ENCODE data around the gene GNG8. TPM values are rescaled to one million over a fixed set of nuclear protein-coding genes. Genes with fewer than 3 reads are reported as not detected.

GNG8 gene
- total and polyA plus RNA-seq, 2 donors (not counting 1 experiment from before 2014, with no cell fraction given), result not detected

DNA sequence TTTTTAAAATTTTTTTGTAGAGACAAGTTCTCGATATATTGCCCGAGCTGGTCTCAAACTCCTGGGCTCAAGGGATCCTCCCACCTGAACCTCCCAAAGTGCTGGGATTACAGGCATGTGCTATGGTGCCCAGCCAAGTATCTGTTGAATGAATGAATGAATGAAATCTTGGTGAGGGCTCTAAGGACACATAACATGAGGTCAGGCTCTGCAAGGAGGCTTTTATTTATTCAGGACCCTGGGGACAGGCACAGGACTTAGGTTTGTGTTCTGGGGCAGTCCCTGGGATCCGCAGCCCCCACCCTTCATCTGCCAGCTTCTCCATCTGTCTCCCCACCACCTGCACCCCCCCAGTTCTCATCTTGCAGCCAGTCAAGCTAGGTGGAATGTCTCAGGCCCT, 15.7 kb downstream of the GNG8 start:
- peaks cover 30% of the 10 kb centered on the region for H3K79me2 ChIP-seq (ENCODE audit: control insufficient read depth, insufficient read depth, low read length)
- no peaks in the 10 kb centered on the region for H3K27me3 ChIP-seq (ENCODE audit: control insufficient read depth, insufficient read depth, low read length)
- no peak overlapping the region for H3K9ac ChIP-seq (ENCODE audit: insufficient read depth, low read length)
- no peak overlapping the region for H3K27ac ChIP-seq (ENCODE audit: insufficient read depth, low read length)
- DNase-seq (ENCODE audit: low read depth in 2 of 2), result no peak
- peak overlapping the region in 1 of 4 experiments; percentile 7 for H3K4me3 ChIP-seq (replicated peaks in 1 of 4; ENCODE audit: control extremely low read depth in 1 of 4, insufficient read depth in 1 of 4, low read depth in 3 of 4, low read length in 4 of 4)
- peaks cover 3% of the 10 kb centered on the region for H3K36me3 ChIP-seq (ENCODE audit: control insufficient read depth, insufficient read depth, low read length)
- no peaks in the 10 kb centered on the region for H3K9me3 ChIP-seq (ENCODE audit: control insufficient read depth, insufficient read depth, low read depth, low read length)
- H4K20me1 ChIP-seq (ENCODE audit: control insufficient read depth, extremely low read depth, insufficient read depth, low read length), result no peaks in the 10 kb centered on the region
- H3K4me1 ChIP-seq (ENCODE audit: control insufficient read depth, extremely low read depth, insufficient read depth, low read length), result peaks cover 38% of the 10 kb centered on the region
- peak overlapping the region; percentile 41 for H3K4me2 ChIP-seq (ENCODE audit: extremely low read depth, insufficient read depth, low read length)
- no peak overlapping the region for H2AFZ ChIP-seq (ENCODE audit: low read length)
- TF ChIP-seq EZH2 (IDR thresholded peaks at IDR 0.05; ENCODE audit: low read length, missing control alignments), result no peak

GRCh38 chr19:46618670-46619231, 17.3 kb downstream of the GNG8 start:
- H3K27ac ChIP-seq (ENCODE audit: insufficient read depth, low read length), result no peak overlapping the region

GRCh38 chr19:46617601-46618000, 18.4 kb downstream of the GNG8 start:
- H3K79me2 ChIP-seq (ENCODE audit: control insufficient read depth, insufficient read depth, low read length), result peaks cover 15% of the 10 kb centered on the region
- TF ChIP-seq CTCF (conservative IDR thresholded peaks at IDR 0.05 in 1 of 2, IDR thresholded peaks at IDR 0.05 in 1 of 2; ENCODE audit: low read depth in 1 of 2, low read length in 2 of 2) (no peak), EZH2 (IDR thresholded peaks at IDR 0.05; ENCODE audit: low read length, missing control alignments) (no peak)
- no peak for DNase-seq (ENCODE audit: low read depth in 2 of 2)
- H3K4me3 ChIP-seq (replicated peaks in 1 of 4; ENCODE audit: control extremely low read depth in 1 of 4, insufficient read depth in 1 of 4, low read depth in 3 of 4, low read length in 4 of 4), result no peak overlapping the region
- no peaks in the 10 kb centered on the region for H3K36me3 ChIP-seq (ENCODE audit: control insufficient read depth, insufficient read depth, low read length)
- no peaks in the 10 kb centered on the region for H3K9me3 ChIP-seq (ENCODE audit: control insufficient read depth, insufficient read depth, low read depth, low read length)
- no peak overlapping the region for H3K4me2 ChIP-seq (ENCODE audit: extremely low read depth, insufficient read depth, low read length)
- peak overlapping the region; percentile 30 for H3K27ac ChIP-seq (ENCODE audit: insufficient read depth, low read length)
- H3K9ac ChIP-seq (ENCODE audit: insufficient read depth, low read length), result no peak overlapping the region
- H4K20me1 ChIP-seq (ENCODE audit: control insufficient read depth, extremely low read depth, insufficient read depth, low read length), result no peaks in the 10 kb centered on the region
- no peaks in the 10 kb centered on the region for H3K27me3 ChIP-seq (ENCODE audit: control insufficient read depth, insufficient read depth, low read length)
- H2AFZ ChIP-seq (ENCODE audit: low read length), result no peak overlapping the region
- H3K4me1 ChIP-seq (ENCODE audit: control insufficient read depth, extremely low read depth, insufficient read depth, low read length), result peaks cover 36% of the 10 kb centered on the region

More at GRCh38 chr19:46618670-46619231, 17.3 kb downstream of the GNG8 start:
- no peak for TF ChIP-seq EZH2 (IDR thresholded peaks at IDR 0.05; ENCODE audit: low read length, missing control alignments)
- no peak for TF ChIP-seq CTCF (conservative IDR thresholded peaks at IDR 0.05 in 1 of 2, IDR thresholded peaks at IDR 0.05 in 1 of 2; ENCODE audit: low read depth in 1 of 2, low read length in 2 of 2)
- no peak overlapping the region for H3K9ac ChIP-seq (ENCODE audit: insufficient read depth, low read length)
- peak in 1 of 2 donors; percentile 76 for DNase-seq (ENCODE audit: low read depth in 2 of 2)
- no peaks in the 10 kb centered on the region for H3K9me3 ChIP-seq (ENCODE audit: control insufficient read depth, insufficient read depth, low read depth, low read length)
- peaks cover 36% of the 10 kb centered on the region for H3K4me1 ChIP-seq (ENCODE audit: control insufficient read depth, extremely low read depth, insufficient read depth, low read length)
- H3K36me3 ChIP-seq (ENCODE audit: control insufficient read depth, insufficient read depth, low read length), result peaks cover 3% of the 10 kb centered on the region
- peaks cover 25% of the 10 kb centered on the region for H3K79me2 ChIP-seq (ENCODE audit: control insufficient read depth, insufficient read depth, low read length)
- H4K20me1 ChIP-seq (ENCODE audit: control insufficient read depth, extremely low read depth, insufficient read depth, low read length), result no peaks in the 10 kb centered on the region
- H2AFZ ChIP-seq (ENCODE audit: low read length), result no peak overlapping the region
- H3K4me2 ChIP-seq (ENCODE audit: extremely low read depth, insufficient read depth, low read length), result no peak overlapping the region
- no peak overlapping the region for H3K4me3 ChIP-seq (replicated peaks in 1 of 4; ENCODE audit: control extremely low read depth in 1 of 4, insufficient read depth in 1 of 4, low read depth in 3 of 4, low read length in 4 of 4)
- no peaks in the 10 kb centered on the region for H3K27me3 ChIP-seq (ENCODE audit: control insufficient read depth, insufficient read depth, low read length)

All from fibroblast of lung (primary cell).